Measurements from ENCODE around the gene CAB39.

Gene CAB39

GRCh38 chr2:230827774-230828271 is 115.2 kb downstream of the CAB39 start:
- H3K4me2 ChIP-seq, result no peak overlapping the region

GRCh38 chr2:230828272-230828961 is 115.8 kb downstream of the CAB39 start:
- H3K4me1 ChIP-seq (ENCODE audit: low read depth, poor library complexity, severe bottlenecking), result no peaks in the 10 kb centered on the region
- H2AFZ ChIP-seq (ENCODE audit: low read depth), result no peak overlapping the region
- no peaks in the 10 kb centered on the region for H3K36me3 ChIP-seq (ENCODE audit: insufficient read depth)
- no peaks in the 10 kb centered on the region for H4K20me1 ChIP-seq (ENCODE audit: insufficient read depth)
- H3K27ac ChIP-seq, result no peak overlapping the region
- TF ChIP-seq, protein P1, sequence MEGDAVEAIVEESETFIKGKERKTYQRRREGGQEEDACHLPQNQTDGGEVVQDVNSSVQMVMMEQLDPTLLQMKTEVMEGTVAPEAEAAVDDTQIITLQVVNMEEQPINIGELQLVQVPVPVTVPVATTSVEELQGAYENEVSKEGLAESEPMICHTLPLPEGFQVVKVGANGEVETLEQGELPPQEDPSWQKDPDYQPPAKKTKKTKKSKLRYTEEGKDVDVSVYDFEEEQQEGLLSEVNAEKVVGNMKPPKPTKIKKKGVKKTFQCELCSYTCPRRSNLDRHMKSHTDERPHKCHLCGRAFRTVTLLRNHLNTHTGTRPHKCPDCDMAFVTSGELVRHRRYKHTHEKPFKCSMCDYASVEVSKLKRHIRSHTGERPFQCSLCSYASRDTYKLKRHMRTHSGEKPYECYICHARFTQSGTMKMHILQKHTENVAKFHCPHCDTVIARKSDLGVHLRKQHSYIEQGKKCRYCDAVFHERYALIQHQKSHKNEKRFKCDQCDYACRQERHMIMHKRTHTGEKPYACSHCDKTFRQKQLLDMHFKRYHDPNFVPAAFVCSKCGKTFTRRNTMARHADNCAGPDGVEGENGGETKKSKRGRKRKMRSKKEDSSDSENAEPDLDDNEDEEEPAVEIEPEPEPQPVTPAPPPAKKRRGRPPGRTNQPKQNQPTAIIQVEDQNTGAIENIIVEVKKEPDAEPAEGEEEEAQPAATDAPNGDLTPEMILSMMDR (conservative IDR thresholded peaks at IDR 0.05; ENCODE audit: low read depth, low read length), result no peak
- H3K4me3 ChIP-seq (IDR thresholded peaks at IDR 0.05; ENCODE audit: insufficient read depth, low read depth, low read length), result no peak overlapping the region
- H3K9ac ChIP-seq, result no peak overlapping the region
- H3K27me3 ChIP-seq (ENCODE audit: insufficient read depth, low read depth), result no peaks in the 10 kb centered on the region
- no peak overlapping the region for H3K4me2 ChIP-seq
- no peaks in the 10 kb centered on the region for H3K79me2 ChIP-seq (ENCODE audit: insufficient read depth, low read depth)

More at GRCh38 chr2:230827774-230828271, 115.2 kb downstream of the CAB39 start:
- Histone ChIP-seq H3K4me3 (IDR thresholded peaks at IDR 0.05; ENCODE audit: insufficient read depth, low read depth, low read length) (no peak overlapping the region), H3K36me3 (ENCODE audit: insufficient read depth) (no peaks in the 10 kb centered on the region), H3K79me2 (ENCODE audit: insufficient read depth, low read depth) (no peaks in the 10 kb centered on the region), H4K20me1 (ENCODE audit: insufficient read depth) (no peaks in the 10 kb centered on the region), H3K27ac (no peak overlapping the region), H3K9ac (no peak overlapping the region), H2AFZ (ENCODE audit: low read depth) (peak overlapping the region; percentile 34), H3K4me1 (ENCODE audit: low read depth, poor library complexity, severe bottlenecking) (no peaks in the 10 kb centered on the region), H3K27me3 (ENCODE audit: insufficient read depth, low read depth) (no peaks in the 10 kb centered on the region)
- TF ChIP-seq, protein P1 (conservative IDR thresholded peaks at IDR 0.05; ENCODE audit: low read depth, low read length), result no peak

DNA sequence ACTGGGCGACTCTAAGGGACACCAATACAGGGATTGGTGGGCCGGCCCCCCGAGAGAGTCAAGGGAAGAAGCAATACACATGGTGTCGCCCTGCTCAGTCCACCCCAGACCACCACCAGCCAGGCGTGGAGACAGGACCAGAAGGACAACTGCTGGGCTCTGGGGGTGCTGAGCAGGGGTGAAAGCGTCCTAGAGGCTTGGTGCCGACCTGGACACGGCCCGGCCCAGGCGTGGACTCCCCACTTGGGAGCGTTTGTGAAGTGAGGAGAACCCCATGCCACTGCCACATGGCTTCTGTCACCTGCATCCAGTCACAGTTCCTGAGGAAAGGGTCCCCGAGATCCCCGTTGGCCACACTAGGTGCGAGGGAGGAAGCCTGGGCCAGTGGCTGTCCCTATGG is 116.7 kb downstream of the CAB39 start:
- no peak overlapping the region for H2AFZ ChIP-seq (ENCODE audit: low read depth)
- H3K9ac ChIP-seq, result no peak overlapping the region
- no peaks in the 10 kb centered on the region for H3K79me2 ChIP-seq (ENCODE audit: insufficient read depth, low read depth)
- H4K20me1 ChIP-seq (ENCODE audit: insufficient read depth), result no peaks in the 10 kb centered on the region
- no peak overlapping the region for H3K4me3 ChIP-seq (IDR thresholded peaks at IDR 0.05; ENCODE audit: insufficient read depth, low read depth, low read length)
- H3K4me2 ChIP-seq, result no peak overlapping the region
- TF ChIP-seq, protein P1 (conservative IDR thresholded peaks at IDR 0.05; ENCODE audit: low read depth, low read length), result no peak
- no peaks in the 10 kb centered on the region for H3K27me3 ChIP-seq (ENCODE audit: insufficient read depth, low read depth)
- H3K4me1 ChIP-seq (ENCODE audit: low read depth, poor library complexity, severe bottlenecking), result no peaks in the 10 kb centered on the region
- H3K27ac ChIP-seq, result no peak overlapping the region
- no peaks in the 10 kb centered on the region for H3K36me3 ChIP-seq (ENCODE audit: insufficient read depth)

GRCh38 chr2:230829959-230830358 is 117.3 kb downstream of the CAB39 start:
- TF ChIP-seq, protein P1 (conservative IDR thresholded peaks at IDR 0.05; ENCODE audit: low read depth, low read length), result no peak
- no peaks in the 10 kb centered on the region for H3K79me2 ChIP-seq (ENCODE audit: insufficient read depth, low read depth)
- no peak overlapping the region for H3K27ac ChIP-seq
- no peaks in the 10 kb centered on the region for H3K36me3 ChIP-seq (ENCODE audit: insufficient read depth)
- no peak overlapping the region for H2AFZ ChIP-seq (ENCODE audit: low read depth)
- no peaks in the 10 kb centered on the region for H4K20me1 ChIP-seq (ENCODE audit: insufficient read depth)
- H3K9ac ChIP-seq, result no peak overlapping the region
- H3K4me3 ChIP-seq (IDR thresholded peaks at IDR 0.05; ENCODE audit: insufficient read depth, low read depth, low read length), result no peak overlapping the region
- no peak overlapping the region for H3K4me2 ChIP-seq
- no peaks in the 10 kb centered on the region for H3K4me1 ChIP-seq (ENCODE audit: low read depth, poor library complexity, severe bottlenecking)
- no peaks in the 10 kb centered on the region for H3K27me3 ChIP-seq (ENCODE audit: insufficient read depth, low read depth)
